ENCODE results near the gene IGF2BP2. TPM values are rescaled to one million over a fixed set of nuclear protein-coding genes. Genes with fewer than 3 reads are reported as not detected.

IGF2BP2 gene
- total and polyA plus RNA-seq, 11 donors: 5.9 to 21.8 (median 16.8) TPM

- ATAC-seq (no peak), DNase-seq (no peak)
- WGBS, 4 donors: 53 to 69% (median 59%) methylated on average over 3 of the region's 3 CpGs
- Histone ChIP-seq H3K4me3 (no peak overlapping the region), H3K9me3 (no peaks in the 10 kb centered on the region), H3K4me1 (no peaks in the 10 kb centered on the region), H3K36me3 (peaks cover 0 to 3% (median 0%) of the 10 kb centered on the region in 9 donors), H3K27ac (no peak overlapping the region), H3K27me3 (no peaks in the 10 kb centered on the region)
- intact Hi-C loops (cut with DNase I): no loop called here
- TF ChIP-seq CTCF (IDR thresholded peaks at IDR 0.05) (no peak), POLR2A (IDR thresholded peaks at IDR 0.05) (no peak)
Observed at GRCh38 chr3:185637388-185637787, 187.5 kb downstream of the IGF2BP2 start.

- Histone ChIP-seq H3K4me3 (no peak overlapping the region), H3K4me1 (peaks cover 0 to 17% (median 10%) of the 10 kb centered on the region in 12 donors), H3K27me3 (no peaks in the 10 kb centered on the region), H3K36me3 (peaks cover 0 to 25% (median 19%) of the 10 kb centered on the region in 9 donors), H3K9me3 (no peaks in the 10 kb centered on the region), H3K27ac (no peak overlapping the region)
- intact Hi-C loops (cut with DNase I): no loop called here
- no peak for DNase-seq
- ATAC-seq: no peak
- 91 to 97% (median 96%) methylated on average over 4 of the region's 4 CpGs for WGBS, 4 donors
- no peak for TF ChIP-seq POLR2A (IDR thresholded peaks at IDR 0.05)
- TF ChIP-seq CTCF (IDR thresholded peaks at IDR 0.05): no peak
Observed at GRCh38 chr3:185632996-185633395, 191.8 kb downstream of the IGF2BP2 start.

- H3K27ac ChIP-seq: no peak overlapping the region
- intact Hi-C loops (cut with DNase I): no loop called here
- no peaks in the 10 kb centered on the region for H3K9me3 ChIP-seq
- H3K36me3 ChIP-seq: peaks cover 0 to 39% (median 33%) of the 10 kb centered on the region in 9 donors
- TF ChIP-seq POLR2A (IDR thresholded peaks at IDR 0.05) (no peak), CTCF (IDR thresholded peaks at IDR 0.05) (no peak)
- H3K4me3 ChIP-seq: no peak overlapping the region
- no peak for DNase-seq
- ATAC-seq: no peak
- H3K4me1 ChIP-seq: peaks cover 0 to 17% (median 10%) of the 10 kb centered on the region in 12 donors
- 88 to 92% (median 91%) methylated on average over 6 of the region's 7 CpGs for WGBS, 4 donors
- H3K27me3 ChIP-seq: no peaks in the 10 kb centered on the region
Observed at GRCh38 chr3:185631508-185632206, 193.2 kb downstream of the IGF2BP2 start.

- DNase-seq: no peak
- WGBS, 4 donors: 73 to 80% (median 79%) methylated on average over 4 of the region's 4 CpGs
- H3K27ac ChIP-seq: no peak overlapping the region
Observed at GRCh38 chr3:185631108-185631507, 193.7 kb downstream of the IGF2BP2 start.

More at GRCh38 chr3:185631108-185631507, 193.7 kb downstream of the IGF2BP2 start:
- intact Hi-C loops (cut with DNase I): no loop called here
- peak in 2 of 4 donors; percentile 29 to 39 for ATAC-seq
- H3K4me3 ChIP-seq: no peak overlapping the region
- H3K36me3 ChIP-seq: peaks cover 0 to 44% (median 38%) of the 10 kb centered on the region in 9 donors
- H3K9me3 ChIP-seq: no peaks in the 10 kb centered on the region
- peaks cover 0 to 17% (median 10%) of the 10 kb centered on the region in 12 donors for H3K4me1 ChIP-seq
- TF ChIP-seq POLR2A (IDR thresholded peaks at IDR 0.05) (no peak), CTCF (IDR thresholded peaks at IDR 0.05) (no peak)
- no peaks in the 10 kb centered on the region for H3K27me3 ChIP-seq
